Measurements from ENCODE around the gene IL1A.

Gene IL1A

GRCh38 chr2:112795774-112796173 is 11.5 kb upstream of the IL1A start:
- no peak overlapping the region for H3K4me3 ChIP-seq (ENCODE audit: low read depth, low read length)
- no peak for TF ChIP-seq CTCF (IDR thresholded peaks at IDR 0.05; ENCODE audit: low read depth, low read length)
- no peak for DNase-seq
- no peaks in the 10 kb centered on the region for H3K9me3 ChIP-seq
- H3K4me1 ChIP-seq = no peaks in the 10 kb centered on the region
- H3K36me3 ChIP-seq = no peaks in the 10 kb centered on the region
- H3K27me3 ChIP-seq = no peaks in the 10 kb centered on the region

- Histone ChIP-seq H3K27me3 (no peaks in the 10 kb centered on the region), H3K9me3 (no peaks in the 10 kb centered on the region), H3K4me1 (no peaks in the 10 kb centered on the region), H3K4me3 (ENCODE audit: low read depth, low read length) (no peak overlapping the region), H3K36me3 (no peaks in the 10 kb centered on the region)
- no peak for TF ChIP-seq CTCF (IDR thresholded peaks at IDR 0.05; ENCODE audit: low read depth, low read length)
- DNase-seq = no peak
These were observed 10.5 kb upstream of the IL1A start for GRCh38 chr2:112794841-112795240.

GRCh38 chr2:112794131-112794733 is 9.9 kb upstream of the IL1A start:
- no peak for DNase-seq
- Histone ChIP-seq H3K9me3 (no peaks in the 10 kb centered on the region), H3K4me3 (ENCODE audit: low read depth, low read length) (no peak overlapping the region), H3K36me3 (no peaks in the 10 kb centered on the region), H3K27me3 (no peaks in the 10 kb centered on the region), H3K4me1 (no peaks in the 10 kb centered on the region)
- TF ChIP-seq CTCF (IDR thresholded peaks at IDR 0.05; ENCODE audit: low read depth, low read length) = no peak

- H3K4me1 ChIP-seq = no peaks in the 10 kb centered on the region
- H3K27me3 ChIP-seq = no peaks in the 10 kb centered on the region
- no peaks in the 10 kb centered on the region for H3K9me3 ChIP-seq
- no peak for TF ChIP-seq CTCF (IDR thresholded peaks at IDR 0.05; ENCODE audit: low read depth, low read length)
- no peaks in the 10 kb centered on the region for H3K36me3 ChIP-seq
- no peak for DNase-seq
- no peak overlapping the region for H3K4me3 ChIP-seq (ENCODE audit: low read depth, low read length)
These were observed 9.2 kb upstream of the IL1A start for GRCh38 chr2:112793449-112793978.

- no peak for TF ChIP-seq CTCF (IDR thresholded peaks at IDR 0.05; ENCODE audit: low read depth, low read length)
- H3K4me1 ChIP-seq = no peaks in the 10 kb centered on the region
- no peaks in the 10 kb centered on the region for H3K27me3 ChIP-seq
- no peak for DNase-seq
- H3K4me3 ChIP-seq (ENCODE audit: low read depth, low read length) = no peak overlapping the region
- no peaks in the 10 kb centered on the region for H3K9me3 ChIP-seq
- H3K36me3 ChIP-seq = no peaks in the 10 kb centered on the region
These were observed 8.1 kb upstream of the IL1A start for GRCh38 chr2:112792419-112792818.

- DNase-seq = no peak
- Histone ChIP-seq H3K36me3 (no peaks in the 10 kb centered on the region), H3K27me3 (no peaks in the 10 kb centered on the region), H3K4me1 (no peaks in the 10 kb centered on the region), H3K4me3 (ENCODE audit: low read depth, low read length) (no peak overlapping the region), H3K9me3 (no peaks in the 10 kb centered on the region)
- TF ChIP-seq CTCF (IDR thresholded peaks at IDR 0.05; ENCODE audit: low read depth, low read length) = no peak
These were observed 7.5 kb upstream of the IL1A start for GRCh38 chr2:112791693-112792230.

Data from BE2C (cell line).